ENCODE data around the gene LTBP3. TPM values are rescaled to one million over a fixed set of nuclear protein-coding genes. Genes with fewer than 3 reads are reported as not detected.
A peak's percentile ranks its signal among the peaks of the same experiment; 100 is the strongest.

LTBP3 gene
- total RNA-seq, 1 donor from 2014 or later: 23.0 TPM

DNA sequence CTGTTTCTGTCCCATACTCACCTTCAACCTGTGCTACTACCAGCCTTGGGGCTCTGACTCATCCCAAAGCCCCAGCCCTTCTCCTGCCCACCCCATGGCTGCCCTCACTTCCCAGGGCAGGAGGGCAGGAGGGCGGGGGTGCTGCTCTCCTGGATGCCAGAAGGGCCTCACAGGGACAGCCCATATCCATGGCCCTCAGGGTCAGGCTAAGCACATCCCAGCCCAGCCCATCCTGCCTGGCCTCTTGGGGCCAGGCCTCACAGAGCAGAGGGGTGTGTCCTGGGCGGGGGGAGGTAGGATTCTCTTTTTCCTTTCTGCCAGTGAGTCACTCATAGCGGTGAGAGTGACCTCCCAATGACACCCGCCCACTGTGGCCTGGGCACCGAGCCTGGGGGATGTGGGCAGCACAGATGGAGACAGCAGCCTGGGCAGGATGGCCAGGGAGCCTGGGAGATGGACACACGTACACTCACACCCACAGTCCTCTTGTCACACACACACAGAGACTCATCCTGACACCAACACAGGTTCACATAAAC is 2.4 kb downstream of the LTBP3 start:
- DNase-seq (ENCODE audit: low read depth in 2 of 2): peak; percentile 57 to 77

DNA sequence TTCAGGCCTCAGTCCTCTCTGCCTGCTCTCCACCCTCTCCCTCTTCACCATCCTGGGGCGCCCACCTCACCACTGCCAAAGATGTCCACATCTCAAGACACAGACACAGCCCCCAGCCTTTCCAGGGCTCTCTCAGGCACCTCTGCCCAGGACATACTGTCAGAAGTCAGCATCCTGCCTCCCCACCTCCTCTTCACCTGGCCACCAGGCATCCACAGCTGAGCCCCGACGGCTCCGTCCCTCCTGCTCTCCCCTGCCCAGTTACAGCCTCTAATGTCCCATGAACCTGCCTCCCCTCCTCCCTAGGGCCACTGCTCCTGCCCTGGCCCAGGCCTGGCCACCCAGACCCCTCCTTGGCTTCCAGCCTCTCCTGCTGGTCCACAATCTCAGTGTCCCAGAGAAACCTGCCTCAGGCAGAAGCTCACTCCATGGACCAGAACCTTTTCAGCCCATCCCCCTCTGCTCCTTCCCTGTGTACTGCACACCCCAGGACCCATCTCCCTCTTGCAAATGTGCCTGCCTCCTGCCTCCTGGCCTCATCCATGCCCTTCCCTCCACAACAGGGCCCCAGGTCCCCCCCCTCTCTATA is 3.2 kb downstream of the LTBP3 start:
- no peak for DNase-seq (ENCODE audit: low read depth in 2 of 2)

DNA sequence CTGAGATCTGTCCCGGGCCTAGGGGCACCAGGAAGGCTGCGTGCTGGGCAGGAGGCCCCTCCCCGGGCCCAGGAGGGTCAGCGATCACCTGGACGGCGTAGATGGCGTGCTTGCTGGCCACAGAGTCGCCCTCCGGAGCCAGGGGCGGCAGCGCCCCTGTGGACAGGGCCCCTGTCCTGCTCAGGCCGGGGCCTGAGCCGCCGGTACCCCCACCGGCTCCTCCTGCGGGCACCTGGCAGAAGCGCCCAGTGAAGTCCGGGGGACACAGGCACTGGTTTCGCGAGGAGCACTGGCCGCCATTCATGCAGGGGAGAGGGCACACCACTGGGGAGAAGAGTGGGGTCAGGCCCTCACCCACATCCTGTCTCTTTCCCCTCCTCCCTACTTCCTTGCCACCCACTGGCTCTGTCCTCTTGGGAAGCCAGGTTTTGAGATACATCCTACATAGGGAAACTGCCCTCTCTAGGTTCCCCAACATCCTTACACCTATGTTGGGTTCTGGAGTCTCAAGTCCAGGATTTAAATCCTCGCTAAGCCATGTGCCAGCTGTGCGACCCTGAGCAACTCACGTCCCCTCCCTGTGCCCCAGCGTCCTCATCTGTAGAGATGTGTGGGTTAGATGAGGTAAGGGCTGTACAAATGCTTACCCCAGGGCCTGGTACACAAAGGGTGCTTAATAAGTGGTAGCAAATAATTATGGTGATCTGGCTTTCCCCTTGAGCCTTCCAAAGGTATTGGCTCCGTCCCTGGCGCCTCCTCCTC is 3.9 kb downstream of the LTBP3 start:
- DNase-seq (ENCODE audit: low read depth in 2 of 2): no peak

DNA sequence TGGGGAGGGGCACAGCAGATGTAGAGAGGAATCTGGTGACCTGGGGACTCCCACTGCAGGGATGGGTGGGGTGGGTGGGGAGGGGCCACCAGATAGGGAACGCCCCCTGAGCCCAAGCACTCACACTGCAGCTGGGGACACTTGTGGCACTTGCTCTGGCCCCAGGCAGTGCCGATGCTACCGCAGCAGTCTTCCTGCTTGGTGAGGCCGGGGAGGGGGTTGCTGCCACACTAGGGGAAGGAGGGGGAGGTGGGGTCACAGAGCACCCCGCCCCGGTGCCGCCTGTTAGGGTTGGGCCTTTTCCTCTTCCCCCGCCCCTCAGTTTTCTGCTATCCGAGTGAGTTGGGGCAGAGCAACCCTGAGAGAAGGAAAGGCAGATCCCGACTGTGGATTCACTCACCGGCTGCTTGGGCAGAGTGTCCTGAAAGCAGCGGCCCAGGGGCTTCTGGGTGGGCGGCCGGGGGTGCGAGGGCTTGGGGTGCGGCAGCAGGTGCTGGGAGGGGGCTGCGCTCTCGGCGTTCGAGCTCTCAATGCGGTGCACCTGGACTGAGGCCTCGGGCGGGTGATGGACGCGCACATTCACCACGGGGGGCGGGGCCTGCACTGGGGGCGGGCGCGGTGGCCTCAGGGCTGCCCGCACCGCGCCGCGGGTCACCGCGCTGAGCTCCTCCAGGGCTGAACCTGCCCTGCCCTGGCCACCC is 4.7 kb downstream of the LTBP3 start:
- DNase-seq (ENCODE audit: low read depth in 2 of 2): no peak

DNA sequence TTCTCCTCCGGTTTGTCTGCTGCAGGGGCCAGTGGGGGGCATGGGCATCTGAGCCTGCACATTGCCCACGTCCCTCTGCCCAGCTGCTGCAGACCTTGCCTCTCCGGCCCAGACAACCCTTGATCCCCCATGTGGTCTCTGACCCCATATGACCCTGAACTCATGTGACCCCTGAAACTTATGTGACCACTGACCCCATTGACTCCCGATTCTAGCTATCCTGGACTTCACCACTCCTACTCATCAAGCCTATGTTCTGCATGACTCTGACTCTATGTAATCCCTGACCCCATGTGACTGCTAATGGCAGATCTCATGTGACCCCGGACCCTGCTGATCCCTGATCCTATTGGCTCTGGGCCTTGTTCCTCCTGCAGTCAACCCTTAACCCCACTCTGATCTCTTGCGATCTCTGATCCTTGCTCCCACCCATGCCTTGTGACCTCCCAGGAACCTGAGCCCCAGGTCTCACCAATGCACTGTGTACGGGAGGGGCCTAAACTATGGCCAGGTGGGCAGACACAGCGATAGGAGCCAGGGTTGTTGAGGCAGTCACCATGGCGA is 5.7 kb downstream of the LTBP3 start:
- DNase-seq (ENCODE audit: low read depth in 2 of 2): no peak

DNA sequence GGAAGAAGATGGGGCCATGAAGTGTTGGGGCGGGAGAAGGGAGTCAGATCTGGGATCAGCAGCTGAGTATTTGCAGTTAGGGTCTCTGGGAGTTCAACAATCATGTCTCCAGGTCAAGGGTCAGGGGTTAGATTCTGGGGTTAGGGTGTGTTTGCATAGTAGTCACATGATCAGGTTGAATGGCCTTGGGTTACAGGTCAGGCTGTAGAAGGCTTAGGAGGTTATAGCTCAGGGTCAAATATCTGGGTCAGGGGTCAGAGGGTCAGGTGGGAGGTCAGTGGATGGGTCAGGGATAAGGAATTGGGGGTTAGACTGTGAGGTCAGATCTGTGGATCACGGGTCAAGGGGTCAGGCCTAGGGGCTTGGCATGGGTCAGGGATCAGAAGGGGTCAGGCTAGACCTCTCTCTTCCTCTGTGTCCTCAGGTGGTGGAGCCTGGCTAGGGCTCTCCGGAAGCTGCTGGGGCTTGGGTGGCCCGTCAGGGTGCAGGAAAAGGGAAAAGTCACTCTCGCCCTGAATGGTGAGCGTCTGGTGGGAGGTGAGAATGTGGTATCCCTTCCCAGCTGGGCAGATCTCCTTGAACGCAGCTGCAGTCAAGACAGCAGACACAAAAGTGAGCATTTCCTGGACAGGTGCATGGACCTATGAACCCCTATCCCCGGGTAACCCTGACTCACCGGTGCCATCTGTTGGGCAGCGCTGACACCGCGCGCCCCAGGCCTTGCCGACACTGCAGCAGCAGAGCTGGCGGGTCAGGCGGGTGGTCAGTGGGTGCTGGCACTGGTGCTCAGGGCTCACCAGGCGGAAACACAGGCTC is 6.4 kb downstream of the LTBP3 start:
- peak; percentile 47 to 63 for DNase-seq (ENCODE audit: low read depth in 2 of 2)

DNA sequence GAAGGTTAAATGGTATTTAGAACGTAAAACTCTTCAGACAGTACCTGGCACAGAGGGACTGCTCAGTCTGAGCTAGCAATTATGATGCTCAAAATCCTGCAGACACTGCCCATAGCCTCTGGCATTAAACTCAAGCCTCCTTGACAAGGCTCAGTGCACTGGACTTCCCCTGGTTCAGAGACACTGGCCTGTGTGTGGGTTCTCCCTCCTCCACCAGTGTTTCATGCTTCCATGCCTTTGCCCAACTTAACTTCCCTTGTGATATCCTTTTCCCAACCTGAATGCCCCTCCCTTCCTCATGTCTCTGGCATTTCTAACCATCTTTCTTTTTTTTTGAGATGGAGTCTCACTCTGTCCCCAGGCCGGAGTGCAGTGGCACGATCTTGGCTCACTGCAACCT is 9.1 kb downstream of the LTBP3 start:
- DNase-seq (ENCODE audit: low read depth in 2 of 2): no peak

DNA sequence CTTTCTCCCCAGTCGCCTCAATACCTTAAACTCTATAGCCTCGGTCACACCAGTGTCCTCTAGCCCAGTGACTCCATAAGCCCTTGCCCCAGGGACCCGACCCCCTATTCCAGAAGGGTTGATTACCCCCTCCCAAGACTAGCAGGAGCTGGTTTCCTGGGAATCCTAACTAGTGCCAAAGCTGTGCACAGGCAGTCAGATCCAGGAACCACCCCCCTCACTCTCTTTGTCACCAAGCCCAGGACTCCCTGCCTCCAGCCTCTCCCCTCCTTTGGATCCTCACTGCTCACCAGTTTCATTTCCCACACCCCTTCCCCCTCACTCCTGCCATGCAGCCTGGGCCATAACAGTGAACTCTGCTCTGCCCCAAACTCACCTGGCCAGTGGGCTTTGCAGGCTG is 9.8 kb downstream of the LTBP3 start:
- DNase-seq (ENCODE audit: low read depth in 2 of 2): no peak

DNA sequence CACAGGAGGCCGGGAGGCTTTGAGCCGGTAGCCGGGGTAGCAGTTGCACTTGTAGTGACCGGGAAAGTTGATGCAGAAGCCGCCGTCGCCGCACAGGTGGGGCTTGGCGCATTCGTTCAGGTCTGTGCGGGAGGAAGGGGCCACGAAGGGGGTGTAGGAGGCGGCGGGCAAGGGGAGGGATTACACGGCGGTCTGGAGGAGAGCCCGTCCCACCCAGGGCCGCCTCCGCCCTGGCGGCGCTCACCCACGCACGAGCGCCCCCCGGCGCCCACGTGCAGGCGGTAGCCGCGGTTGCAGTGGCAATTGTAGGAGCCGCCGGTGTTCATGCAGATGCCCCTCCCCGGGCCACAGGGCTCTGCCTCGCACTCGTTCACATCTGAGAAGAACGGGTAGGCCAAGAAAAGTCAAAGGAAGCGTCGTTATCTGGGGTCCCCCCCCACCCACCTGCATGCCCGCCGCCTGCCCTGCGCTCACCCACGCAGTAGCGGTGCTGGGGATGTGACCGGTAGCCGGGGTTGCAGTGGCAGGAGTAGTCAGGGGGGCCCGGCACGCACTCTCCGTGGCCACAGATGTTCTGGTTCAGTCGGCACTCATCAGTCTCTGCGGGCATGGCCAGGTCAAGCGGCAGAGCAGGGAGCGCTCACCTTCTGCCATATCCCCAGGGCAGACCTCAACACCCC is 10.6 kb downstream of the LTBP3 start:
- DNase-seq (ENCODE audit: low read depth in 2 of 2): no peak

DNA sequence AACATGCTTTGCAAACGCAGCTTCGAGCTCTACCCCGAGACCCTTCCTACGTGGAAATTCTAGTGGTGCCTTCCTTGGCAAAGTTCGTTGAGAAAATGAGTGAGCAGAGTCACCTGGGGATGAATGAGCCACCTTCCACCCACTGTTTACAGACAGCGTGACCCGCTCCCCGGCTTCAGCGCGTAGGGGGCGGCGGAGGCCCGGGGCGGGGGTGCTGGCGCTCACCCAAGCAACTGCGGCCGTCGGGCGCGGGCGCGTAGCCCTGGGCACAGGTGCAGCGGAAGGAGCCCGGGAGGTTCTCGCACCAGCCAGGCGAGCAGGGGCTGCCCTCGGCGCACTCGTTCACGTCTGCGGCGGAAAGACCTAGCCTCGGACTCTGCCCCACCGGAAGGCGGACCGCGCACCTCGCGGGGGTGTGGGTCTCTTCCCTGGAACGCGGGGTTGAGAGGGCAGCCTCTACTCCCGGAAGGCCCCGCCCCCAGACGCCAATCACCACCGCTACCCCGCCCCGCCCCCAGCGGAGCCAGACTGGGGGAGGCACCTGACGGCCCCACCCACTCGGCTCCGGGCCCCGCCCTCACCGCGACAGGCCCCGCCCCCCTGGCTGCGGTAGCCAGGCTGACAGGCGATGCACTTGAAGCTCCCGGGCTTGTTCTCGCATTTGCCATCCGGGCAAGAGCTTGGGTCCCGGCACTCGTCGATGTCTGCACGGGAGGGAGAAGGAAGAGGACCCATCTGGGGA is 11.8 kb downstream of the LTBP3 start:
- DNase-seq (ENCODE audit: low read depth in 2 of 2): peak; percentile 44 to 84

DNA sequence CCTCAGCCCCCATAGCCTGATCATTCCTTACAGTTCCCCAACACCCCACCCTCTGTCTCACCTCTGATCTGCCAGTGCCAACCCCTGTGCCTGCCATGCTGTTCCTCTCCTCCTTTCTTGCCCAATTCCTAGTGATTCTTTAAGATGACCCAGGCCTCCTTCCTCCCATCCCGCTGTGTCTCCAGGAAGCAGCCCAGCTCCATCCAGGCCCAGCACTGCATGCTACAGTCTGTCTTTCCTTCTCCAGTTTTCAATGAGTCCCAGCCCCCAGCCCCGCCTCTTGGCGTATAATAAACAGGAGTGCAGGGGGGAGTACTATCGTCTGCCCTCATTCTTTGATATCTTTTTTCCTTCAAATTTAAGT is 12.3 kb downstream of the LTBP3 start:
- no peak for DNase-seq (ENCODE audit: low read depth in 2 of 2)

DNA sequence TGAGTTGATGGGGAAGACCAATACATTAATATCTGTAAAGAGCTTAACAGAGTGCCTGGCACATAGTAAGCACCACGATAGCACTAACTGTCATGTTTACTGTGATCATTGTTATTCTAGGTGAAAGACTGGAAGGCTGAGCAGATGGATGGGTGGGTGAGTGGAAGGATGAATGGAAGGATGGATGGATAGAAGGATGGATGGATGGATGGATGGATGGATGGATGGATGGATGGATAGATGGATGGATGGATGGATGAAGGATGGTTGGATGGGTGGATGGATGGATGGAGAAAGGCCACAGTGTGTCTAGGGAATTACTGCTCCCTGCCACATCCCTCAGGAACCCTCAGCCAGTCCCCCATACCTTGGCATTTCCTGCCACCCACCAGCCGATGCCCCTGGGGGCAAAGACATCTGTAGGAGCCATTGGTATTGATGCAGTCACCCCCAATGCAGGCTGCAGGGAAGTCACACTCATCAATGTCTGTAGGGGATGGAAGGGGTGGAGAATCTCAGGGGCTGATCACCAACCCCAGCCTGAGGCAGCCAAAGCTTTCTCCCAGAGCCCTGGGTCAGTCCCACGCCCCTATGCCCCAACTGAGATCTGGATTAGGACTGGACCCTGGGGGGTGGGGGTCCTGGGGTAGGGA is 15.3 kb downstream of the LTBP3 start:
- no peak for DNase-seq (ENCODE audit: low read depth in 2 of 2)

DNA sequence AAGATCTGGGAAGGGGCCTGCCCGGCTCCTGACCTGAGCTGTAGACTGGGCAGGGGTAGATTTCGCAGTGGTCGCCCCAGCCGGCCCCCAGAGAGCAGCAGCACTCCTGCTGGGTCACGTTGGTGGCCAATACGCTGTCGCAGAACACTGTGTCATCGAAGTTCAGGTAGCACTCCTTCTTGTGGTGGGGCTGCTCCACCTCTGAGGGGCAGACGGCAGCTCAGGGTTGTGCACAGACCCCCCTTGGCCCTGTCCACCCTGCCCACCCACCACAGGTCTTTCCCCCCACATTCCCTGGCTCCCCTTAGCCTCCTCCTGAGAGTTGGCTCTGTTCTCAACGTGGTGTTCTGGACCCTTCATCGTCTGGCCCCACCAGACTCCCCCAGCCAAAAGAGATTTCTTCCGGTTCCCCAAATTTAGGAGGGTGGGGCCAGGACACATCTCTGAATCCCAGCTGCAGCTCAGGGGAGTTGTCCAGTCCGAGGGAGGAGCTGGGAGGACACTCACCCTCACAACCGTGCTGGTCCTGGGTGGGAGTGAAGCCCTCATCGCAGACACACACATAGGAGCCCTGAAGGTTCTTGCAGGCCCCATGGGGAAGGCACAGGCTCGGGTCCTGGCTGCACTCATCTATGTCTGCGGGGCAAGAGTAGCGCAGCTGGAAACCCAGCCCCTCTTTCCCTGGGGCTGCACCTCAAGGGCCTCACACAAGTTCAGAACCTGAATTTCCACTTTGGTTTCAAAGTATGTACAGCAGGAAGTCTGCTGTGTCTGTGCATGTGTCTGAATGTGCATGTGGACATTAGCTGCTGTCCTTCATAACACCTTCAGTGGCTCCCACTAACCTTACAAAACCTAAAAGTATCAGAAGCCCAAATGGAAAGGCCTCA is 16.8 kb downstream of the LTBP3 start:
- no peak for DNase-seq (ENCODE audit: low read depth in 2 of 2)

DNA sequence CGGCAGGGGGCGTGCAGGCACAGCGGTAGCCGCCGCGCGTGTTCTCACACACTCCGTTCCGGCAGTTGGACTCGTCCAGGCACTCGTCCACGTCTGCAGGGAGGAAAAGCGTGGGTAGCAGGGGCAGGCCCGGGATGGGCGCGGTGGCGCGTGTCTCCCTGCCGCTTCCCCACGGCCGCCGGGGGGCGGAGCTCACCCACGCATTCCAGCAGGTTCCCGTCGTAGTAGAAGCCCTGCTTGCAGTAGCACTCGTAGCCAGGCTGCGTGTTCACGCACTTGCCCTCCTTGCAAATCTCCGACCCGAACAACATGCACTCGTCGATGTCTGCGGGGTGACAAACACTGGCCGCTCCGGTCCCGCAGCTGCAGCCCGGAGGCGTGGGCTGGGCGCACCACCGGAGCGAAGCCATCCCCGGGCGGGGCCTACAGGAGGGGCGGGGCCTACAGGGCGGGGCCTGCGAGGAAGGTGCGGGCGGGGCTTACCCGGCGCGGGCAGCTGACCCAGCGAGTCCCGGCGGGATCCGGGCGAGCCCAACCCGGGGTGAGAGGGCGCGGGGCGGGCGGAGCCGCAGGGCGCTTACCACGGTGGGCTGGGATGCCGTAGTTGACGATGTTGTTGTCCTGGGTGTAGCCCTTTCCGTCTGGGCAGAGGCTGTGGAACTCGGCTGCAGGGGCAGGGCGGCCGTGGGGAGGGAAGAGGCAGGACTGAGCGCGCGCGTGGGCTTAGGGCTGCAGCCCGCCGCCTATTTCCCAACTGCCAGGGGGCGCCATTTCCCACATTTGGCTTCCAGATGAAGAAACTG is 17.7 kb downstream of the LTBP3 start:
- DNase-seq (ENCODE audit: low read depth in 2 of 2): peak; percentile 91 to 93

DNA sequence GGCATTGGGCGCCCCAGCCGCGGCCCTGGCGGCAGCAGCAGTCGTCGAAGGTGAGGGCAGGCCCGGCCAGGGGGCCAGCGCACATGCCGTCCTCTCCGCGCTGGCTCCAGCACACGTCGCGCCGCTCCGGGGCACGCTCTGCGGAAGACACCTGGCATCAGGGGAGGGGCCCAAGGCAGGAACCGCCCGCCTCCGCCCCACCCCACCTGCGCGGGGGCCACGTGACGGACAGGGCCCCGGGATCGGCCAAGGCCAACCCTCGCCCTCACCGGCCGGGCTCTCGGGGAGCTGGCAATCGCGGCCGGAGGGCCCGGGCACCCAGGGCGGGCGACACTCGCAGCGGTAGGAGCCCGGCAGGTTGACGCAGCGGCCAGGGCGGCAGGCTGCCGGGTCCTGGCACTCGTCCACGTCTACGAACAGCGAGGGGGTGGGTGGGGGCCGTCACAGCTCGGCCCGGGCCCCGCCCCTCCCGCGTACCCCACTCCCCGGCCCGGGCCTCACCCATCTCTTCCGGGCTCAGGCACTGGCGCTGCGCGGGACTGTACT is 18.3 kb downstream of the LTBP3 start:
- DNase-seq (ENCODE audit: low read depth in 2 of 2): no peak

DNA sequence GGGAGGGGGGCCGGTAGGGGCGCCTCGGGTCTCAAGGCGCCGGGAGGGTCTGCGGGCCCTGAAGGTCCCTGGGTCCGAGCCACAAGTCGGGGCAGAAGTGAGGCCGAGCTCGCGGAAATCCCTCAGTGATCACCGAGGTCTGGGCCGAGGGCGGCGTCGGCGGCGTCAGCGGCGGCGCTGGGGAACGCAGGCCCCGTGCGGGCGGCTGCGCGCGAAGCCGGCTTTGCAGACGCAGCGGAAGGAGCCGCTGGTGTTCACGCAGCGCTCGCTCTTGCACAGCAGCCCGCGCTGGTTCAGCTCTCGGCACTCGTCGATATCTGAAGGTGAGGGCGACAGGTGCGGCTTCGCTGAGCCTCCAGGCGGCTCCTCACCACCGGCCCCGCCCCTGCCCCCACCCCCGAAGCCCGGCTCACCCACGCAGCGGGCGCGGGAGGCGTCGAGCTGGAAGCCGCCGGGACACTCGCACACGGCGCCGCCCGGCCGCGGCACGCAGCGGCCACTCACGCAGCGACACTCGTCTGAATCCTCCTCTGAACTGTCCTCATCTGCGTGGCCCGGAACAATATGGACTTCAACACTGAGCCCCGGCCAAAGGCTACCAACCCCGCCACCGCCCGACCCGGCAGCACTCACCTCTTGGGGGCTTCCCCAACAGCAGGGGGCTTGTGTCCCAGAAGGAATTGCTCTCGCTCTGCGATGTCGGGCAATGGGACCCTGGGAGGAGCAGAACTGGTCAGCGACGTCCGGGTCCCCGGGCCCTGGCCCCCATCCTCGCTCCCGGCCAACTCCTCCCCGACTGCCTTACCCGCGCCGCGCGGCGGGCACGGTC is 19.0 kb downstream of the LTBP3 start:
- no peak for DNase-seq (ENCODE audit: low read depth in 2 of 2)

All from lung microvascular endothelial cell (primary cell).